T-helper 22 cell (primary cell): ENCODE measurements around the gene FILIP1L.
"Not testable (repeated sequence)": the region's sequence is repeated elsewhere in the genome, so short reads cannot be mapped to it uniquely, and the experiment has no call there.

Experiments used
- DNase-seq: peaks from one replicate; pipeline ENCODE4 v3.0.0-alpha.2; 2020; ENCODE audit warnings: low read depth

FILIP1L gene

GRCh38 chr3:100073714-100074307 is 40.5 kb downstream of the FILIP1L start:
- DNase-seq = no peak

- DNase-seq = no peak
Measured at GRCh38 chr3:100073049-100073713, 41.1 kb downstream of the FILIP1L start.

- no peak for DNase-seq
Measured at GRCh38 chr3:100072326-100073048, 41.8 kb downstream of the FILIP1L start.

GRCh38 chr3:100069472-100069871 is 44.8 kb downstream of the FILIP1L start:
- DNase-seq = no peak

- DNase-seq = peak; percentile 42
Measured at GRCh38 chr3:100068826-100069225, 45.5 kb downstream of the FILIP1L start.

GRCh38 chr3:100067589-100067988 is 46.7 kb downstream of the FILIP1L start:
- DNase-seq = no peak

GRCh38 chr3:100063929-100064461 is 50.3 kb downstream of the FILIP1L start:
- DNase-seq = no peak

- DNase-seq = no peak
Measured at GRCh38 chr3:100062665-100063064, 51.6 kb downstream of the FILIP1L start.

GRCh38 chr3:100060685-100061484 is 53.4 kb downstream of the FILIP1L start:
- no peak for DNase-seq

GRCh38 chr3:100059472-100059871 is 54.8 kb downstream of the FILIP1L start:
- no peak for DNase-seq

- no peak for DNase-seq
Measured at GRCh38 chr3:100057716-100058575, 56.4 kb downstream of the FILIP1L start.

GRCh38 chr3:100053951-100054620 is 60.2 kb downstream of the FILIP1L start:
- no peak for DNase-seq

- DNase-seq = not testable (repeated sequence)
Measured at GRCh38 chr3:100051513-100051912, 62.8 kb downstream of the FILIP1L start.

GRCh38 chr3:100048248-100048647 is 66.1 kb downstream of the FILIP1L start:
- DNase-seq = no peak

- DNase-seq = no peak
Measured at GRCh38 chr3:100047455-100048141, 66.7 kb downstream of the FILIP1L start.

- no peak for DNase-seq
Measured at GRCh38 chr3:100046986-100047385, 67.3 kb downstream of the FILIP1L start.

GRCh38 chr3:100045696-100046095 is 68.6 kb downstream of the FILIP1L start:
- DNase-seq = no peak

- DNase-seq = no peak
Measured at GRCh38 chr3:100044369-100044768, 69.9 kb downstream of the FILIP1L start.

- DNase-seq = no peak
Measured at GRCh38 chr3:100043271-100043670, 71.0 kb downstream of the FILIP1L start.
